ENCODE results near the gene SLC2A11. TPM values are rescaled to one million over a fixed set of nuclear protein-coding genes. Genes with fewer than 3 reads are reported as not detected.

The SLC2A11 gene
- total and polyA plus RNA-seq, 9 of the 15 experiments (the other 6 are each of a cell fraction or from before 2014, with no cell fraction given), result 0.44 to 2.7 (median 2.1) TPM

DNA sequence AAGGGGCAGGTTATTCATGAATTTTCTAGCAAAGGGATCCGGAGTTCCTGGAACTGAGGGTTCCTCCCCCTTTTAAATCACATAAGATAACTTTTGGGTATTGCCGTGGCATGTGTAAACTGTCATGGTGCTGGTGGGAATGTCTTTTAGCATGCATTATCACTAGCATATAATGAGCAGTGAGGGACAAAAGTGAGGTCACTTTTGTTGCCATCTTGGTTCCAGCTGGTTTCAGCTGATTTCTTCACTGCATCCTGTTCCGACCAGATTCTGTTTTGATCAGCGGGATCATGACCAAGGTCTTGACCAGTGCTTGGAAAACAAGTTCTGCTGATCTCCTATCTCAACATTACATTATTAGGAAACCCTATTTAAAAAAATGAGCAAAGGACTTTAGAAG lies 43.9 kb downstream of the SLC2A11 start (continued):
- TF ChIP-seq, protein P1, sequence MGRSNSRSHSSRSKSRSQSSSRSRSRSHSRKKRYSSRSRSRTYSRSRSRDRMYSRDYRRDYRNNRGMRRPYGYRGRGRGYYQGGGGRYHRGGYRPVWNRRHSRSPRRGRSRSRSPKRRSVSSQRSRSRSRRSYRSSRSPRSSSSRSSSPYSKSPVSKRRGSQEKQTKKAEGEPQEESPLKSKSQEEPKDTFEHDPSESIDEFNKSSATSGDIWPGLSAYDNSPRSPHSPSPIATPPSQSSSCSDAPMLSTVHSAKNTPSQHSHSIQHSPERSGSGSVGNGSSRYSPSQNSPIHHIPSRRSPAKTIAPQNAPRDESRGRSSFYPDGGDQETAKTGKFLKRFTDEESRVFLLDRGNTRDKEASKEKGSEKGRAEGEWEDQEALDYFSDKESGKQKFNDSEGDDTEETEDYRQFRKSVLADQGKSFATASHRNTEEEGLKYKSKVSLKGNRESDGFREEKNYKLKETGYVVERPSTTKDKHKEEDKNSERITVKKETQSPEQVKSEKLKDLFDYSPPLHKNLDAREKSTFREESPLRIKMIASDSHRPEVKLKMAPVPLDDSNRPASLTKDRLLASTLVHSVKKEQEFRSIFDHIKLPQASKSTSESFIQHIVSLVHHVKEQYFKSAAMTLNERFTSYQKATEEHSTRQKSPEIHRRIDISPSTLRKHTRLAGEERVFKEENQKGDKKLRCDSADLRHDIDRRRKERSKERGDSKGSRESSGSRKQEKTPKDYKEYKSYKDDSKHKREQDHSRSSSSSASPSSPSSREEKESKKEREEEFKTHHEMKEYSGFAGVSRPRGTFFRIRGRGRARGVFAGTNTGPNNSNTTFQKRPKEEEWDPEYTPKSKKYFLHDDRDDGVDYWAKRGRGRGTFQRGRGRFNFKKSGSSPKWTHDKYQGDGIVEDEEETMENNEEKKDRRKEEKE (IDR thresholded peaks at IDR 0.05; ENCODE audit: borderline replicate concordance in 1 of 2, control insufficient read depth in 1 of 2, low read depth in 2 of 2, low read length in 1 of 2), result no peak
- TF ChIP-seq CCNT2 (IDR thresholded peaks at IDR 0.05; ENCODE audit: borderline replicate concordance, extremely low read depth, insufficient read length, low read depth, low read length), result no peak
- no peak for TF ChIP-seq HCFC1 (IDR thresholded peaks at IDR 0.05; ENCODE audit: low read depth, low read length)
- TF ChIP-seq ZNF436 (CRISPR knock-in tag; IDR thresholded peaks at IDR 0.05), result no peak
- 0 out of 4 replicates have a peak, but pooled peaks of 1 of the 2 experiments have one; percentile 32 for TF ChIP-seq TRIM24 (IDR thresholded peaks at IDR 0.05)
- TF ChIP-seq, protein P2, sequence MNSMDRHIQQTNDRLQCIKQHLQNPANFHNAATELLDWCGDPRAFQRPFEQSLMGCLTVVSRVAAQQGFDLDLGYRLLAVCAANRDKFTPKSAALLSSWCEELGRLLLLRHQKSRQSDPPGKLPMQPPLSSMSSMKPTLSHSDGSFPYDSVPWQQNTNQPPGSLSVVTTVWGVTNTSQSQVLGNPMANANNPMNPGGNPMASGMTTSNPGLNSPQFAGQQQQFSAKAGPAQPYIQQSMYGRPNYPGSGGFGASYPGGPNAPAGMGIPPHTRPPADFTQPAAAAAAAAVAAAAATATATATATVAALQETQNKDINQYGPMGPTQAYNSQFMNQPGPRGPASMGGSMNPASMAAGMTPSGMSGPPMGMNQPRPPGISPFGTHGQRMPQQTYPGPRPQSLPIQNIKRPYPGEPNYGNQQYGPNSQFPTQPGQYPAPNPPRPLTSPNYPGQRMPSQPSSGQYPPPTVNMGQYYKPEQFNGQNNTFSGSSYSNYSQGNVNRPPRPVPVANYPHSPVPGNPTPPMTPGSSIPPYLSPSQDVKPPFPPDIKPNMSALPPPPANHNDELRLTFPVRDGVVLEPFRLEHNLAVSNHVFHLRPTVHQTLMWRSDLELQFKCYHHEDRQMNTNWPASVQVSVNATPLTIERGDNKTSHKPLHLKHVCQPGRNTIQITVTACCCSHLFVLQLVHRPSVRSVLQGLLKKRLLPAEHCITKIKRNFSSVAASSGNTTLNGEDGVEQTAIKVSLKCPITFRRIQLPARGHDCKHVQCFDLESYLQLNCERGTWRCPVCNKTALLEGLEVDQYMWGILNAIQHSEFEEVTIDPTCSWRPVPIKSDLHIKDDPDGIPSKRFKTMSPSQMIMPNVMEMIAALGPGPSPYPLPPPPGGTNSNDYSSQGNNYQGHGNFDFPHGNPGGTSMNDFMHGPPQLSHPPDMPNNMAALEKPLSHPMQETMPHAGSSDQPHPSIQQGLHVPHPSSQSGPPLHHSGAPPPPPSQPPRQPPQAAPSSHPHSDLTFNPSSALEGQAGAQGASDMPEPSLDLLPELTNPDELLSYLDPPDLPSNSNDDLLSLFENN (IDR thresholded peaks at IDR 0.05; ENCODE audit: low read depth in 2 of 2, low read length in 2 of 2), result no peak
- TF ChIP-seq, protein P3, sequence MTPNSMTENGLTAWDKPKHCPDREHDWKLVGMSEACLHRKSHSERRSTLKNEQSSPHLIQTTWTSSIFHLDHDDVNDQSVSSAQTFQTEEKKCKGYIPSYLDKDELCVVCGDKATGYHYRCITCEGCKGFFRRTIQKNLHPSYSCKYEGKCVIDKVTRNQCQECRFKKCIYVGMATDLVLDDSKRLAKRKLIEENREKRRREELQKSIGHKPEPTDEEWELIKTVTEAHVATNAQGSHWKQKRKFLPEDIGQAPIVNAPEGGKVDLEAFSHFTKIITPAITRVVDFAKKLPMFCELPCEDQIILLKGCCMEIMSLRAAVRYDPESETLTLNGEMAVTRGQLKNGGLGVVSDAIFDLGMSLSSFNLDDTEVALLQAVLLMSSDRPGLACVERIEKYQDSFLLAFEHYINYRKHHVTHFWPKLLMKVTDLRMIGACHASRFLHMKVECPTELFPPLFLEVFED (CRISPR knock-in tag; conservative IDR thresholded peaks at IDR 0.05), result no peak
- TF ChIP-seq JUND (IDR thresholded peaks at IDR 0.05; ENCODE audit: borderline replicate concordance, low read depth, low read length), result 0 out of 2 replicates have a peak, but pooled peaks have one; percentile 49
- peak; percentile 22; the same call in 1 of the 3 replicates for TF ChIP-seq JUND (tag; IDR thresholded peaks at IDR 0.05; ENCODE audit: borderline replicate concordance, low read depth, low read length)
- TF ChIP-seq ZNF766 (CRISPR knock-in tag; conservative IDR thresholded peaks at IDR 0.05), result peak; percentile 69; the same call in 1 of the 2 replicates
- no peak for TF ChIP-seq SMARCE1 (IDR thresholded peaks at IDR 0.05)
- no peak for TF ChIP-seq KDM1A (IDR thresholded peaks at IDR 0.05)
